Retinal pigment epithelial cell (primary cell): ENCODE data around the gene SERPINB10.

Experiments used
- DNase-seq: peaks from one replicate; pipeline ENCODE4 v3.0.0-alpha.2; 2010; ENCODE audit warnings: low read depth
- H3K4me3 ChIP-seq: 2 replicates; pipeline ENCODE4 v1.5.1; 2011; ENCODE audit warnings: mild to moderate bottlenecking, low read length, control low read depth, moderate library complexity
- CTCF ChIP-seq: conservative IDR thresholded peaks from 2 replicates; pipeline ENCODE4 v1.5.1; 2011; ENCODE audit warnings: low read depth, low read length, control low read depth, inconsistent platforms

The SERPINB10 gene

GRCh38 chr18:63869374-63869773 lies 38.4 kb upstream of the SERPINB10 start:
- H3K4me3 ChIP-seq, result no peak overlapping the region
- no peak for DNase-seq
- TF ChIP-seq CTCF, result no peak

GRCh38 chr18:63869851-63870250 lies 37.9 kb upstream of the SERPINB10 start:
- no peak overlapping the region for H3K4me3 ChIP-seq
- no peak for DNase-seq
- no peak for TF ChIP-seq CTCF

- no peak for TF ChIP-seq CTCF
- DNase-seq, result no peak
- no peak overlapping the region for H3K4me3 ChIP-seq
Measured at GRCh38 chr18:63871836-63872235, 35.9 kb upstream of the SERPINB10 start.

GRCh38 chr18:63872586-63872985 lies 35.2 kb upstream of the SERPINB10 start:
- TF ChIP-seq CTCF, result no peak
- DNase-seq, result no peak
- no peak overlapping the region for H3K4me3 ChIP-seq

GRCh38 chr18:63878343-63878742 lies 29.4 kb upstream of the SERPINB10 start:
- no peak overlapping the region for H3K4me3 ChIP-seq
- DNase-seq, result no peak
- no peak for TF ChIP-seq CTCF

GRCh38 chr18:63878925-63879324 lies 28.8 kb upstream of the SERPINB10 start:
- no peak for TF ChIP-seq CTCF
- H3K4me3 ChIP-seq, result no peak overlapping the region
- no peak for DNase-seq

GRCh38 chr18:63879709-63880108 lies 28.0 kb upstream of the SERPINB10 start:
- TF ChIP-seq CTCF, result no peak
- no peak for DNase-seq

More at GRCh38 chr18:63879709-63880108, 28.0 kb upstream of the SERPINB10 start:
- no peak overlapping the region for H3K4me3 ChIP-seq
